Endothelial cell of umbilical vein (primary cell): Measurements from ENCODE around the gene APOO. TPM values are rescaled to one million over a fixed set of nuclear protein-coding genes. Genes with fewer than 3 reads are reported as not detected.

Experiments used
- BruUV-seq: library from RNA; stranded (reverse); fragments of 400-500 nt; replicated peaks from 2 replicates; lab custom pipeline; 2021; lab: Mats Ljungman, UMichigan
- CTCF ChIA-PET: fragments of 300-600, 350-600 bp; sonication (Branson Sonifier 250); formaldehyde crosslinking; loops from one replicate; lab custom pipeline; 2021; ENCODE audit warnings: antibody characterized with exemption, inconsistent platforms; lab: Charles Lee
- POLR2A ChIA-PET: fragments of 300-600, 350-600 bp; sonication (Branson Sonifier 250); formaldehyde crosslinking; loops from one replicate; lab custom pipeline; 2021; ENCODE audit warnings: antibody characterized with exemption, inconsistent platforms; lab: Charles Lee
- DNase-seq: peaks from one replicate; pipeline ENCODE4 v3.0.0-alpha.2; 2011; ENCODE audit warnings: low read depth, low spot score
- FAIRE-seq: peaks from 2 replicates; lab custom pipeline; 2011; peaks lifted over from hg19 to GRCh38; lab: Jason Lieb, UNC
- H2AFZ ChIP-seq: 2 replicates; pipeline ENCODE4 v1.6.0; 2012; ENCODE audit warnings: low read depth, low read length, control low read depth, inconsistent platforms
- H3K27ac ChIP-seq: 2 replicates; pipeline ENCODE4 v1.5.1; 2011; ENCODE audit warnings: low read depth, mild to moderate bottlenecking, control low read depth, low read length, moderate library complexity; ENCODE audit not compliant: insufficient read depth
- H3K27me3 ChIP-seq, 2 experiments: 2 replicates each; pipeline versions ENCODE4 v1.6.0 to v1.6.1; 2011; ENCODE audit warnings: low read length in 2 of 2, mixed read lengths in 1 of 2; ENCODE audit not compliant: control insufficient read depth in 2 of 2, insufficient read depth in 2 of 2
- H3K36me3 ChIP-seq, 2 experiments: 2 replicates in 1 of 2; 3 replicates in 1 of 2; pipeline ENCODE4 v1.5.1; 2011; ENCODE audit warnings: low read length in 2 of 2, mild to moderate bottlenecking in 1 of 2, moderate library complexity in 1 of 2; ENCODE audit not compliant: control insufficient read depth in 2 of 2, insufficient read depth in 2 of 2; ENCODE audit errors: extremely low read depth in 1 of 2
- H3K4me1 ChIP-seq: 3 replicates; pipeline ENCODE4 v1.5.1; 2011; ENCODE audit warnings: mild to moderate bottlenecking, low read length; ENCODE audit not compliant: control insufficient read depth, insufficient read depth; ENCODE audit errors: extremely low read depth
- H3K4me2 ChIP-seq: 2 replicates; pipeline ENCODE4 v1.6.1; 2011; ENCODE audit warnings: low read length, control low read depth, mixed read lengths; ENCODE audit not compliant: insufficient read depth
- H3K4me3 ChIP-seq, 3 experiments: fragments of 200-600 bp in 1 of 3; sonication (generic), shearing (Covaris generic) in 1 of 3; replicated peaks in 1 of 3; 2 replicates each; pipeline ENCODE4 v1.5.1; 2011 to 2016; ENCODE audit warnings: control low read depth in 3 of 3, low read length in 3 of 3, mild to moderate bottlenecking in 2 of 3, inconsistent platforms in 1 of 3, low read depth in 1 of 3, moderate library complexity in 1 of 3; ENCODE audit not compliant: insufficient read depth in 1 of 3
- H3K79me2 ChIP-seq: 2 replicates; pipeline ENCODE4 v1.6.0; 2012; ENCODE audit warnings: low read length, inconsistent platforms; ENCODE audit not compliant: control insufficient read depth, insufficient read depth
- H3K9ac ChIP-seq: replicated peaks from 2 replicates; pipeline ENCODE3; 2011; ENCODE audit warnings: low read length, control low read depth; ENCODE audit not compliant: insufficient read depth; ENCODE audit errors: extremely low read depth
- H3K9me1 ChIP-seq: replicated peaks from 3 replicates; pipeline ENCODE4 v1.6.0; 2011; ENCODE audit warnings: mild to moderate bottlenecking, low read length; ENCODE audit not compliant: control insufficient read depth, insufficient read depth; ENCODE audit errors: extremely low read depth
- H3K9me3 ChIP-seq: replicated peaks from 2 replicates; pipeline ENCODE4 v1.5.1; 2012; ENCODE audit warnings: low read length, inconsistent platforms; ENCODE audit not compliant: control insufficient read depth, insufficient read depth
- H4K20me1 ChIP-seq: replicated peaks from 2 replicates; pipeline ENCODE3; 2011; ENCODE audit warnings: mild to moderate bottlenecking, low read length; ENCODE audit not compliant: control insufficient read depth, insufficient read depth; ENCODE audit errors: extremely low read depth
- EZH2 ChIP-seq: IDR thresholded peaks from 2 replicates; pipeline ENCODE4 v1.6.1; 2012; ENCODE audit warnings: borderline replicate concordance, low read depth, mild to moderate bottlenecking, moderate library complexity, low read length, inconsistent platforms; ENCODE audit not compliant: severe bottlenecking
- FOS ChIP-seq: IDR thresholded peaks from 2 replicates; pipeline ENCODE4 v1.6.1; 2011; ENCODE audit warnings: mild to moderate bottlenecking, low read length, moderate library complexity, borderline replicate concordance; ENCODE audit not compliant: insufficient read depth
- GATA2 ChIP-seq: IDR thresholded peaks from 2 replicates; pipeline ENCODE4 v1.7.0; 2011; ENCODE audit warnings: low read depth, mild to moderate bottlenecking, moderate library complexity, mixed read lengths, low read length; ENCODE audit not compliant: insufficient read length, insufficient read depth
- JUN ChIP-seq: IDR thresholded peaks from 2 replicates; pipeline ENCODE4 v1.6.1; 2011; ENCODE audit warnings: borderline replicate concordance, low read depth; ENCODE audit not compliant: insufficient read length, insufficient read depth
- MYC ChIP-seq: IDR thresholded peaks from one replicate; pipeline ENCODE4 v1.6.1; 2011; ENCODE audit warnings: mild to moderate bottlenecking, low read depth, low read length
- POLR2A ChIP-seq: IDR thresholded peaks from 2 replicates; pipeline ENCODE4 v1.6.1; 2012; ENCODE audit warnings: low read depth, mild to moderate bottlenecking, control low read depth, low read length
- POLR2AphosphoS5 ChIP-seq: IDR thresholded peaks from 2 replicates; pipeline ENCODE4 v1.6.1; 2012; ENCODE audit warnings: low read depth, mild to moderate bottlenecking, control low read depth, low read length, moderate library complexity; ENCODE audit not compliant: insufficient read depth
- dilution Hi-C: fragments of 300-500 bp; cut with MboI; formaldehyde crosslinking; loops from one replicate; pipeline ENCODE4 v1.15.0; 2019; ENCODE audit warnings: low sequenced_read_pairs; ENCODE audit not compliant: extremely low pct_ligation_motif_present
- intact Hi-C: fragments of 100-400 bp; cut with micrococcal nuclease; formaldehyde crosslinking; loops from one replicate; pipeline ENCODE4 v1.10.0; 2022
- polyA plus RNA-seq, 4 experiments: library from polyadenylated mRNA; depleted of rRNA in 3 of 4; stranded (reverse) in 3 of 4; unstranded in 1 of 4; fragments of >200 nt; gene quantifications; 2 replicates each; pipeline versions ENCODE4 v1.2.1 to v1.2.3, GENCODE V29; 2011 to 2012; ENCODE audit warnings: missing spikeins in 1 of 4
- total RNA-seq: library from RNA; stranded (reverse); gene quantifications from 2 replicates; pipeline ENCODE4 v1.2.3, GENCODE V29; 2021
- TF ChIP-seq, protein P1 (sequence below), 2 donors: IDR thresholded peaks; 1 replicate in 1 of 2; 2 replicates in 1 of 2; pipeline ENCODE4 v1.5.1; 2011; ENCODE audit warnings: low read length in 2 of 2, mild to moderate bottlenecking in 2 of 2, moderate library complexity in 2 of 2, control low read depth in 1 of 2, inconsistent platforms in 1 of 2, low read depth in 1 of 2; ENCODE audit not compliant: insufficient read depth in 1 of 2; ENCODE audit errors: extremely low read depth in 1 of 2
- TF ChIP-seq, protein P2 (sequence below): IDR thresholded peaks from 2 replicates; pipeline ENCODE4 v1.6.1; 2011; ENCODE audit not compliant: insufficient read depth, insufficient read length

The APOO gene
- total and polyA plus RNA-seq, 2 donors (not counting 3 experiments of a cell fraction or from before 2014, with no cell fraction given): 9.8 to 24.3 TPM

DNA sequence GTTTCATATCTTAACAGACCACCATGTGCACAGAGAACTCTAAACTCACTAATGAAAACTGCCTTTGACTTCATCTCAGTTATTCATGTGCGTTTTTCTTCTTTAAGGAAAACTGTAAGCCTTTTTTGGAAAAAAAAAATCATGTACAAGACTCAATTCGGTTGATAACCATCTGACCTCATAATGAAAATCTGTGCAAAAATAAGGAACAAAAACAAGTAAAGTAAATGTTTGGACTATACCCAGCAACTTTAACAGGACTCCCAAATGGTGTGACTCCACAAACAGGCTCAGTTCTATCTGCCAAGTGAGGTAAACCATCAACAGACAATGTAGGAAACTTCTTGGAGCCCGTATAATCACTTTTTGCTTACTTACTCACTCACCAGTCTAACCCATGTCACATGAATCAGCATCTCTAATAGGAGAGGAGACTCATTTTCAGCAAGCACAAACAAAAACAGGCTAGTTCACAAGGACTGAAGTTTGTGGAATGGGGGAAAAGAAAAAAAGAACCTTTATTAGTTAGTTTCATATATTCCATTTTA, 9.3 kb downstream of the APOO start:
- FAIRE-seq (peak; percentile 73), DNase-seq (peak; percentile 57)
- Histone ChIP-seq H4K20me1 (no peaks in the 10 kb centered on the region), H3K4me2 (peak overlapping the region; percentile 16), H2AFZ (peak overlapping the region; percentile 16), H3K9ac (peak overlapping the region; percentile 26), H3K36me3 (no peaks in the 10 kb centered on the region), H3K9me1 (no peaks in the 10 kb centered on the region), H3K79me2 (no peaks in the 10 kb centered on the region), H3K4me3 (no peak overlapping the region), H3K27me3 (no peaks in the 10 kb centered on the region), H3K4me1 (peaks cover 47% of the 10 kb centered on the region), H3K27ac (peak overlapping the region; percentile 46), H3K9me3 (no peaks in the 10 kb centered on the region)
- dilution Hi-C loops: no loop called here
- peak; percentile 12 for TF ChIP-seq GATA2
- no peak for TF ChIP-seq POLR2AphosphoS5
- ChIA-PET CTCF (interaction anchor here (1.0 kb wide), 1 partner anchor 116 kb away, joined by 3 read pairs; the partner anchor contains the start of gene SAT1), POLR2A (interaction anchor here (3.6 kb wide), 1 partner anchor 115 kb away, joined by 25 read pairs; the partner anchor contains the start of gene SAT1)
- intact Hi-C loops: no loop called here
- no TSS peak for BruUV-seq

DNA sequence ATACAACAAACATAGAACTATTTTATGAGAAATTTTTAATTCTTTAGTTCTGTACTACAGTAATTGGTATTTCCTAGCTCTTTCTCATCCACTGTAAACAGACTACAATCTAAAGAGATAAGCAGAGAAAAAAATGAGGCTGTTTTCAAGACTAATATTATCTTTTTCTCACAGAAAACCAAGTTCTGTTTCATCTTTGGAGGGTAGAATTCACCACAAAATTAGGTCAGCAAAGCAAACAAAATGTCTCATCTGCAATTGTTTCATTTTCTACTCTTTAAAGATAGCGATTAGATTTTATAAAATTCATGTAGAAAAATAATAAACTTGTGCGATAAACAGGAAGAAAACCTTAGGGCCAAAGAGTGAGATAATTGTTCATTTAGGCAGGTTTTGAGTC, 10.8 kb downstream of the APOO start:
- Histone ChIP-seq H3K4me2 (peak overlapping the region; percentile 42), H3K9ac (peak overlapping the region; percentile 9), H3K79me2 (no peaks in the 10 kb centered on the region), H3K9me1 (no peaks in the 10 kb centered on the region), H3K9me3 (no peaks in the 10 kb centered on the region), H3K4me3 (no peak overlapping the region), H2AFZ (no peak overlapping the region), H3K27me3 (no peaks in the 10 kb centered on the region), H3K27ac (peak overlapping the region; percentile 45), H3K36me3 (no peaks in the 10 kb centered on the region), H3K4me1 (peaks cover 44% of the 10 kb centered on the region), H4K20me1 (no peaks in the 10 kb centered on the region)
- DNase-seq (peak; percentile 38), FAIRE-seq (no peak)
- CTCF ChIA-PET: interaction anchor here (0.9 kb wide), 1 partner anchor 114 kb away, joined by 3 read pairs; the partner anchor contains the start of gene SAT1
- TF ChIP-seq JUN: no peak
- no peak for TF ChIP-seq FOS
- TF ChIP-seq, protein P1, sequence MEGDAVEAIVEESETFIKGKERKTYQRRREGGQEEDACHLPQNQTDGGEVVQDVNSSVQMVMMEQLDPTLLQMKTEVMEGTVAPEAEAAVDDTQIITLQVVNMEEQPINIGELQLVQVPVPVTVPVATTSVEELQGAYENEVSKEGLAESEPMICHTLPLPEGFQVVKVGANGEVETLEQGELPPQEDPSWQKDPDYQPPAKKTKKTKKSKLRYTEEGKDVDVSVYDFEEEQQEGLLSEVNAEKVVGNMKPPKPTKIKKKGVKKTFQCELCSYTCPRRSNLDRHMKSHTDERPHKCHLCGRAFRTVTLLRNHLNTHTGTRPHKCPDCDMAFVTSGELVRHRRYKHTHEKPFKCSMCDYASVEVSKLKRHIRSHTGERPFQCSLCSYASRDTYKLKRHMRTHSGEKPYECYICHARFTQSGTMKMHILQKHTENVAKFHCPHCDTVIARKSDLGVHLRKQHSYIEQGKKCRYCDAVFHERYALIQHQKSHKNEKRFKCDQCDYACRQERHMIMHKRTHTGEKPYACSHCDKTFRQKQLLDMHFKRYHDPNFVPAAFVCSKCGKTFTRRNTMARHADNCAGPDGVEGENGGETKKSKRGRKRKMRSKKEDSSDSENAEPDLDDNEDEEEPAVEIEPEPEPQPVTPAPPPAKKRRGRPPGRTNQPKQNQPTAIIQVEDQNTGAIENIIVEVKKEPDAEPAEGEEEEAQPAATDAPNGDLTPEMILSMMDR (IDR thresholded peaks at IDR 0.05; ENCODE audit: extremely low read depth in 1 of 2, insufficient read depth in 1 of 2, low read depth in 1 of 2, low read length in 2 of 2): no peak
- TF ChIP-seq EZH2: no peak
- TF ChIP-seq POLR2A: no peak
- no peak for TF ChIP-seq GATA2
- TF ChIP-seq, protein P2, sequence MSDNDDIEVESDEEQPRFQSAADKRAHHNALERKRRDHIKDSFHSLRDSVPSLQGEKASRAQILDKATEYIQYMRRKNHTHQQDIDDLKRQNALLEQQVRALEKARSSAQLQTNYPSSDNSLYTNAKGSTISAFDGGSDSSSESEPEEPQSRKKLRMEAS: no peak
- no peak for TF ChIP-seq POLR2AphosphoS5
- no peak for TF ChIP-seq MYC
- intact Hi-C loops (no loop called here), dilution Hi-C loops (no loop called here)
- no TSS peak for BruUV-seq
- POLR2A ChIA-PET: interaction anchor here (3.6 kb wide), 1 partner anchor 113 kb away, joined by 25 read pairs; the partner anchor contains the start of gene SAT1
